Upper lobe of left lung (tissue), 4 donors: ENCODE data around the gene RNF214.

ENCODE experiments used
- EP300 ChIP-seq, 4 donors: sonication (generic); formaldehyde crosslinking; IDR thresholded peaks; one replicate each; pipeline ENCODE4 v1.5.1; 2017; ENCODE audit warnings: antibody characterized with exemption in 4 of 4, control low read depth in 2 of 4
- POLR2A ChIP-seq, 4 donors: fragments of 450-650 bp; IDR thresholded peaks; one replicate each; pipeline ENCODE4 v1.5.1; 2016 to 2017; ENCODE audit warnings: antibody characterized with exemption in 4 of 4, mild to moderate bottlenecking in 2 of 4
- POLR2AphosphoS5 ChIP-seq, 2 donors: sonication (generic); formaldehyde crosslinking; IDR thresholded peaks; one replicate each; pipeline ENCODE4 v1.5.1; 2017; ENCODE audit warnings: antibody characterized with exemption in 2 of 2
- TF ChIP-seq, protein P1 (sequence below), 6 experiments: fragments of 450-650 bp in 4 of 6; fragments of 200-600 bp in 2 of 6; sonication (generic) in 2 of 6; IDR thresholded peaks; one replicate each; pipeline ENCODE4 v1.5.1; 2016 to 2019; ENCODE audit warnings: antibody characterized with exemption in 6 of 6

DNA sequence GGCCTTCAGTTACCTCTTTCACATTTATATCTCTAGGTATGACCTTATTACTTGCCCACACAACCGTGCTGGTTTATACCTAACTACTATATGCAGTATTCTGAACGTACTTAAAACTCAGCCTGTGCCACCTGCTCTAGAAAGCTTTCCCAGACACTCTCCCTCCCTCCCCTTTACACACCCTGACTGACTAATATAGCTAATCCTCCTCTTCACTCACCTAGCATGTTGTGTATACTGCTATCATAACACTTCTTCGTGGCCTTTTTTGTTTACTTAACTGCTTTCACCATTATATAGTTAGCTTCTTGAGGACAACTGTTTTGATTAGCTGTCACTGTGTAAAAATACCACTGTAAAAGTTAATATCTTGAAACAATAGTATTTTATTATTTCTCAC is 23.5 kb downstream of the RNF214 start:
- TF ChIP-seq, protein P1, sequence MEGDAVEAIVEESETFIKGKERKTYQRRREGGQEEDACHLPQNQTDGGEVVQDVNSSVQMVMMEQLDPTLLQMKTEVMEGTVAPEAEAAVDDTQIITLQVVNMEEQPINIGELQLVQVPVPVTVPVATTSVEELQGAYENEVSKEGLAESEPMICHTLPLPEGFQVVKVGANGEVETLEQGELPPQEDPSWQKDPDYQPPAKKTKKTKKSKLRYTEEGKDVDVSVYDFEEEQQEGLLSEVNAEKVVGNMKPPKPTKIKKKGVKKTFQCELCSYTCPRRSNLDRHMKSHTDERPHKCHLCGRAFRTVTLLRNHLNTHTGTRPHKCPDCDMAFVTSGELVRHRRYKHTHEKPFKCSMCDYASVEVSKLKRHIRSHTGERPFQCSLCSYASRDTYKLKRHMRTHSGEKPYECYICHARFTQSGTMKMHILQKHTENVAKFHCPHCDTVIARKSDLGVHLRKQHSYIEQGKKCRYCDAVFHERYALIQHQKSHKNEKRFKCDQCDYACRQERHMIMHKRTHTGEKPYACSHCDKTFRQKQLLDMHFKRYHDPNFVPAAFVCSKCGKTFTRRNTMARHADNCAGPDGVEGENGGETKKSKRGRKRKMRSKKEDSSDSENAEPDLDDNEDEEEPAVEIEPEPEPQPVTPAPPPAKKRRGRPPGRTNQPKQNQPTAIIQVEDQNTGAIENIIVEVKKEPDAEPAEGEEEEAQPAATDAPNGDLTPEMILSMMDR (IDR thresholded peaks at IDR 0.05) = no peak
- TF ChIP-seq POLR2A (IDR thresholded peaks at IDR 0.05) = no peak
- TF ChIP-seq POLR2AphosphoS5 (IDR thresholded peaks at IDR 0.05) = no peak
- no peak for TF ChIP-seq EP300 (IDR thresholded peaks at IDR 0.05)
